ENCODE data around the gene TOR2A.

The TOR2A gene

DNA sequence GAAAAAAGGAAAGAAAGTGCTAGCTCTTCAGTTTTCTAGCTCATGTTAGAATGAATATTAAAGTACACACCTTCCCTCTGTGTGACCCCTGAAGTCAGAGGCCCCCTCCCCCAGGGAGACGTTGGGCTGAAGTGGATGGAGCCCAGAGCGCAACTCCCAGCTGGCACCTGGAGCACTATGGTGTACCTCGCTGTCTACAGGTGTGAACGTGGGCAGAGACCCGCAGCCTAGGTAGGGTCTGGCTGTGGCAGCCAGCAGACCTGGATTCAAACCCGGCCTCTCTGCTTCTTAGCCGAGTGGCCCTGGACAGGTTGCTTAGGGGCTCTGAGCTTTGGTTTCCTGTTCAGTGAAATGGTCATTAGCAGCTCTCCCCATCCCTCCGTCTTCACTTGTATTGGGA, 6.3 kb downstream of the TOR2A start:
- Histone ChIP-seq H2BK120ac (ENCODE audit: low read depth, low read length) (no peak overlapping the region), H2AK5ac (ENCODE audit: low read length) (no peak overlapping the region), H3K18ac (ENCODE audit: low read length) (no peak overlapping the region), H3K79me1 (ENCODE audit: low read length) (no peaks in the 10 kb centered on the region), H4K8ac (ENCODE audit: low read depth, low read length) (no peak overlapping the region), H3K23ac (ENCODE audit: low read length) (no peak overlapping the region), H3K4me1 (ENCODE audit: control insufficient read depth, low read depth, low read length) (no peaks in the 10 kb centered on the region), H3K56ac (ENCODE audit: low read length) (no peak overlapping the region), H2BK5ac (ENCODE audit: low read length) (no peak overlapping the region), H3K9ac (ENCODE audit: low read length) (no peak overlapping the region), H3K27ac (ENCODE audit: low read depth, low read length) (no peak overlapping the region), H3K27me3 (ENCODE audit: insufficient read depth, low read length, poor library complexity) (no peaks in the 10 kb centered on the region), H2BK15ac (replicated peaks; ENCODE audit: low read depth) (no peak overlapping the region), H3K4me2 (ENCODE audit: low read length) (no peak overlapping the region), H3K79me2 (ENCODE audit: control insufficient read depth, insufficient read depth, low read length) (no peaks in the 10 kb centered on the region), H3K4me3 (ENCODE audit: low read length) (no peak overlapping the region), H4K5ac (ENCODE audit: low read length) (no peak overlapping the region), H3K4ac (ENCODE audit: low read depth, low read length) (no peak overlapping the region), H3K36me3 (ENCODE audit: control insufficient read depth, insufficient read depth, low read length) (no peaks in the 10 kb centered on the region)
- DNase-seq, result no peak
- no CpG with 5 or more reads among the region's 8 CpGs for WGBS (ENCODE audit: extremely low coverage, insufficient coverage, low lambda C conversion rate)

DNA sequence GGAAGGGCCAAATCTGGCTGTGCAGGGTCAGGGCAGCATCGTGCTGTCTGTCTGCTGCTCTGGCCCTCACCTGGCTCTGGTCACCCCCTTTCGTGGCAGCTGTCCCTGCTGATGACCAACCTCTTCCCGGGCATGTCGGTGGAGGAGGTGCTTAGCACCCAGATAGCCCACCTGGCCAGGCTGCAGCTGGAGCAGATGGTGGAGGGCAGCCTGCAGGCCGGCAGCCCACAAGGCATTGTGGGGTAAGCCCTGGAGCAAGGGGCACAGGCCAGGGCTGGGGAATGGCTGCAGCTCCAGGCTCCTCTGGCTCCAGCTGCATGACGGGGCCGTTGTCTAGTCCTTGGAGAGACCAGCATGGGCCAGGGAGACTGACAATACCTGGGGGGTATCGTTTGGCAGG, 8.2 kb downstream of the TOR2A start:
- WGBS (ENCODE audit: extremely low coverage, insufficient coverage, low lambda C conversion rate), result no CpG with 5 or more reads among the region's 8 CpGs
- no peak overlapping the region for H3K56ac ChIP-seq (ENCODE audit: low read length)
- H3K4me3 ChIP-seq (ENCODE audit: low read length), result no peak overlapping the region
- no peaks in the 10 kb centered on the region for H3K4me1 ChIP-seq (ENCODE audit: control insufficient read depth, low read depth, low read length)
- H3K36me3 ChIP-seq (ENCODE audit: control insufficient read depth, insufficient read depth, low read length), result no peaks in the 10 kb centered on the region
- H3K4ac ChIP-seq (ENCODE audit: low read depth, low read length), result no peak overlapping the region
- no peaks in the 10 kb centered on the region for H3K79me2 ChIP-seq (ENCODE audit: control insufficient read depth, insufficient read depth, low read length)
- DNase-seq, result no peak
- H3K79me1 ChIP-seq (ENCODE audit: low read length), result no peaks in the 10 kb centered on the region
- H3K9ac ChIP-seq (ENCODE audit: low read length), result no peak overlapping the region
- no peak overlapping the region for H2BK5ac ChIP-seq (ENCODE audit: low read length)
- H4K5ac ChIP-seq (ENCODE audit: low read length), result no peak overlapping the region
- H3K27ac ChIP-seq (ENCODE audit: low read depth, low read length), result no peak overlapping the region
- no peaks in the 10 kb centered on the region for H3K27me3 ChIP-seq (ENCODE audit: insufficient read depth, low read length, poor library complexity)
- H2BK120ac ChIP-seq (ENCODE audit: low read depth, low read length), result no peak overlapping the region
- H2BK15ac ChIP-seq (replicated peaks; ENCODE audit: low read depth), result no peak overlapping the region
- H4K8ac ChIP-seq (ENCODE audit: low read depth, low read length), result no peak overlapping the region
- H2AK5ac ChIP-seq (ENCODE audit: low read length), result no peak overlapping the region
- no peak overlapping the region for H3K4me2 ChIP-seq (ENCODE audit: low read length)
- no peak overlapping the region for H3K23ac ChIP-seq (ENCODE audit: low read length)
- H3K18ac ChIP-seq (ENCODE audit: low read length), result no peak overlapping the region

DNA sequence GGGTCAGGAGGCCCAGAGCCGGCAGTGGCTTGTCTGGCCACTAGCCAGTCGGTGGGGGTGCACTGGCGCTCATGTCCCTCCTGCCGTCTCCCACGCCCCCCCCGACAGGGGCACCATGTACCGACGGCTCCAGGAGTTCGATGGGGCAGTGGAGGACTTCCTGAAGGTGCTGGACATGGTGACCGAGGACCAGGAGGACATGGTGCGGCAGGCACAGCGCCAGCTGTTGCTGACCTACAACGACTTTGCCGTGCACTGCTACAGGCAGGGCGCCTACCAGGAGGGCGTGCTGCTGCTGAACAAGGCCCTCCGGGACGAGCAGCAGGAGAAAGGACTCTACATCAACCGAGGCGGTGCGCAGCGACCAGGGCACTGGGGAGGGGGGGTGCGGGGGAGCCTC, 11.1 kb downstream of the TOR2A start:
- Histone ChIP-seq H3K27ac (ENCODE audit: low read depth, low read length) (no peak overlapping the region), H4K8ac (ENCODE audit: low read depth, low read length) (no peak overlapping the region), H3K79me1 (ENCODE audit: low read length) (no peaks in the 10 kb centered on the region), H2BK5ac (ENCODE audit: low read length) (no peak overlapping the region), H3K9ac (ENCODE audit: low read length) (no peak overlapping the region), H3K79me2 (ENCODE audit: control insufficient read depth, insufficient read depth, low read length) (no peaks in the 10 kb centered on the region), H3K27me3 (ENCODE audit: insufficient read depth, low read length, poor library complexity) (no peaks in the 10 kb centered on the region), H3K23ac (ENCODE audit: low read length) (no peak overlapping the region), H3K36me3 (ENCODE audit: control insufficient read depth, insufficient read depth, low read length) (no peaks in the 10 kb centered on the region), H4K5ac (ENCODE audit: low read length) (no peak overlapping the region), H3K4ac (ENCODE audit: low read depth, low read length) (no peak overlapping the region), H3K4me2 (ENCODE audit: low read length) (no peak overlapping the region), H2BK15ac (replicated peaks; ENCODE audit: low read depth) (no peak overlapping the region), H2AK5ac (ENCODE audit: low read length) (no peak overlapping the region), H3K4me3 (ENCODE audit: low read length) (no peak overlapping the region), H3K4me1 (ENCODE audit: control insufficient read depth, low read depth, low read length) (no peaks in the 10 kb centered on the region), H3K56ac (ENCODE audit: low read length) (no peak overlapping the region), H3K18ac (ENCODE audit: low read length) (no peak overlapping the region), H2BK120ac (ENCODE audit: low read depth, low read length) (no peak overlapping the region)
- no peak for DNase-seq
- no CpG with 5 or more reads among the region's 23 CpGs for WGBS (ENCODE audit: extremely low coverage, insufficient coverage, low lambda C conversion rate)

DNA sequence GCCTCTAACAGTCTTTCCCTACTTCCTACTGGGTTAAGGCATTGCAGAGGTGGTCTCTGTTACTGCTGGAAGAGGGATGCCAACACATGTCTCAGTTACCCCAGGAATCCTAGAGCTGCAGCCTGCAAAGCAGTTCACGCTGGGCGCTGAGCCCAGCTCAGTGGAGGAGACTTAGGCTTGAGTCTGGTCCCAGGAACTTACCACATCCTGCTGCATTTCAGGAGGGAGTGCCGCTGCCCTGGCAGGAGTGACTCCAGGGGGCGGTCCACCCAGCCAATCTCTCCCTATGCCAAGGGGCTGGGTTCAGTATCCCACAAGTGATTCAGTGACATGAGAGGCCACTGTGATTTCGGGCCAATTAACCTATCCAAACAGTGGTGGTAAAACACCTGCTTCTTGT, 11.7 kb downstream of the TOR2A start:
- Histone ChIP-seq H3K79me2 (ENCODE audit: control insufficient read depth, insufficient read depth, low read length) (no peaks in the 10 kb centered on the region), H3K36me3 (ENCODE audit: control insufficient read depth, insufficient read depth, low read length) (no peaks in the 10 kb centered on the region), H2BK15ac (replicated peaks; ENCODE audit: low read depth) (no peak overlapping the region), H3K9ac (ENCODE audit: low read length) (no peak overlapping the region), H3K4me3 (ENCODE audit: low read length) (no peak overlapping the region), H3K27me3 (ENCODE audit: insufficient read depth, low read length, poor library complexity) (no peaks in the 10 kb centered on the region), H3K56ac (ENCODE audit: low read length) (no peak overlapping the region), H4K5ac (ENCODE audit: low read length) (no peak overlapping the region), H3K4me1 (ENCODE audit: control insufficient read depth, low read depth, low read length) (no peaks in the 10 kb centered on the region), H2AK5ac (ENCODE audit: low read length) (no peak overlapping the region), H4K8ac (ENCODE audit: low read depth, low read length) (no peak overlapping the region), H3K23ac (ENCODE audit: low read length) (no peak overlapping the region), H2BK120ac (ENCODE audit: low read depth, low read length) (no peak overlapping the region), H2BK5ac (ENCODE audit: low read length) (no peak overlapping the region), H3K4me2 (ENCODE audit: low read length) (no peak overlapping the region), H3K27ac (ENCODE audit: low read depth, low read length) (no peak overlapping the region), H3K4ac (ENCODE audit: low read depth, low read length) (no peak overlapping the region), H3K18ac (ENCODE audit: low read length) (no peak overlapping the region), H3K79me1 (ENCODE audit: low read length) (no peaks in the 10 kb centered on the region)
- DNase-seq, result no peak
- no CpG with 5 or more reads among the region's 5 CpGs for WGBS (ENCODE audit: extremely low coverage, insufficient coverage, low lambda C conversion rate)

DNA sequence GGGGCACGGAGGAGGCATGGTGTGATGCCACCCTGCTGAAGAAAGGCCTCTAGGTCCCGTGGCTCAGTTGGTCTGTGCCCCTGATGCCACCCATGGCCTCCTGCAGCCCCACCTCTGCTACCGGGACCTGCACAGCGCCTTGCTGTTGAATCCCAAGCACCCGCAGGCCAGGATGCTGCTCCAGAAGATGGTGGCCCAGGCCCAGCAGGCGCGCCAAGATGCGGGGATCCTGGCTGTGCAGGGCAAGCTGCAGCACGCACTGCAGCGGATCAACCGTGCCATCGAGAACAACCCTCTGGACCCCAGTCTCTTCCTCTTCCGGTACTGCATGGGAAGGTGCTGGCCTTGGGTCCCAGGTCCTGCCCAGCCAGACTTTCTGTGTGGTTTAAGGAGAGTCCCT, 12.1 kb downstream of the TOR2A start:
- no peak overlapping the region for H3K18ac ChIP-seq (ENCODE audit: low read length)
- no peaks in the 10 kb centered on the region for H3K36me3 ChIP-seq (ENCODE audit: control insufficient read depth, insufficient read depth, low read length)
- H3K4me1 ChIP-seq (ENCODE audit: control insufficient read depth, low read depth, low read length), result no peaks in the 10 kb centered on the region
- no peaks in the 10 kb centered on the region for H3K79me2 ChIP-seq (ENCODE audit: control insufficient read depth, insufficient read depth, low read length)
- H3K4me2 ChIP-seq (ENCODE audit: low read length), result no peak overlapping the region
- no peak overlapping the region for H2BK5ac ChIP-seq (ENCODE audit: low read length)
- no peak overlapping the region for H3K23ac ChIP-seq (ENCODE audit: low read length)
- H3K4me3 ChIP-seq (ENCODE audit: low read length), result no peak overlapping the region
- H3K79me1 ChIP-seq (ENCODE audit: low read length), result no peaks in the 10 kb centered on the region
- H2AK5ac ChIP-seq (ENCODE audit: low read length), result no peak overlapping the region
- H4K8ac ChIP-seq (ENCODE audit: low read depth, low read length), result no peak overlapping the region
- no peak overlapping the region for H3K27ac ChIP-seq (ENCODE audit: low read depth, low read length)
- no peak overlapping the region for H2BK120ac ChIP-seq (ENCODE audit: low read depth, low read length)
- no peak overlapping the region for H3K56ac ChIP-seq (ENCODE audit: low read length)
- no peak overlapping the region for H3K4ac ChIP-seq (ENCODE audit: low read depth, low read length)
- H3K9ac ChIP-seq (ENCODE audit: low read length), result no peak overlapping the region
- H2BK15ac ChIP-seq (replicated peaks; ENCODE audit: low read depth), result no peak overlapping the region
- no CpG with 5 or more reads among the region's 13 CpGs for WGBS (ENCODE audit: extremely low coverage, insufficient coverage, low lambda C conversion rate)
- H3K27me3 ChIP-seq (ENCODE audit: insufficient read depth, low read length, poor library complexity), result no peaks in the 10 kb centered on the region
- DNase-seq, result no peak
- H4K5ac ChIP-seq (ENCODE audit: low read length), result no peak overlapping the region

DNA sequence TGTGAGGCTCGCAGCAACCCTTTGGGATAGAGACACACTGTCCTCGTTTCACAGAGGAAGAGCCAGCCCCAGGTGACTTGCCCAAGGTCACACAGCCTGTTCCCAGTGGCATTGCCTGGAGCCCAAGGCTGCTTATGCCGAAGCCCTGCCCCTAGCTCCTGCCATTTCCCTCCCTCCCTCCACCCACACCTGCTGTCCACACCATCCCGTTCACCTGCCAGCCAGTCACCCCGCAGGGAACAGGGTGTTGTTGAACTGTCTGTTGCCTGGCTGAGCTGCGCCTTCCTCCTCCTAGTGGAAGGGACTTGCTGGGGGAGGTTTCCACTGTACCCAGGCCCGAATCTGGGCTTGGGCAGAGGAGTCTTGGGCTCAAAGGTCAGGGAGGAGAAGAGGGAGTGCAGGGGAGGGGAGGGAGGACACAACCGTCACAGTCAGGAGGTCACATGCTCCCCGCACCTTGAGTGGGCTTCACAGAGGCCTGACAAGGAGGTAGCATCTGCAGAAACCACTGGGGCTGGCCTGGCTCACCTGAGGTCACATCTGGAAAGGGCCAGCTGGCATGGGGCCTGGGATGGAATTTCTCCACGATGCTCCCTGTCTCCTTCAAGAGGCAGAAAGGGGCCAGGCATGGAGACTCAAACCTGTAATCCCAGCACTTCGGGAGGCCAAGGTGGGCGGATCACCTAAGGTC, 12.9 kb downstream of the TOR2A start:
- Histone ChIP-seq H3K79me2 (ENCODE audit: control insufficient read depth, insufficient read depth, low read length) (no peaks in the 10 kb centered on the region), H3K27me3 (ENCODE audit: insufficient read depth, low read length, poor library complexity) (no peaks in the 10 kb centered on the region), H2BK120ac (ENCODE audit: low read depth, low read length) (no peak overlapping the region), H2BK15ac (replicated peaks; ENCODE audit: low read depth) (no peak overlapping the region), H3K4me1 (ENCODE audit: control insufficient read depth, low read depth, low read length) (no peaks in the 10 kb centered on the region), H4K5ac (ENCODE audit: low read length) (no peak overlapping the region), H3K4me2 (ENCODE audit: low read length) (no peak overlapping the region), H3K4ac (ENCODE audit: low read depth, low read length) (no peak overlapping the region), H3K9ac (ENCODE audit: low read length) (no peak overlapping the region), H3K4me3 (ENCODE audit: low read length) (no peak overlapping the region), H3K23ac (ENCODE audit: low read length) (no peak overlapping the region), H3K36me3 (ENCODE audit: control insufficient read depth, insufficient read depth, low read length) (no peaks in the 10 kb centered on the region), H2AK5ac (ENCODE audit: low read length) (no peak overlapping the region), H4K8ac (ENCODE audit: low read depth, low read length) (no peak overlapping the region), H3K18ac (ENCODE audit: low read length) (no peak overlapping the region), H3K79me1 (ENCODE audit: low read length) (no peaks in the 10 kb centered on the region), H2BK5ac (ENCODE audit: low read length) (no peak overlapping the region), H3K27ac (ENCODE audit: low read depth, low read length) (no peak overlapping the region), H3K56ac (ENCODE audit: low read length) (no peak overlapping the region)
- no CpG with 5 or more reads among the region's 12 CpGs for WGBS (ENCODE audit: extremely low coverage, insufficient coverage, low lambda C conversion rate)
- DNase-seq, result no peak
